AG04449 (cell line): ENCODE data around the gene DIP2B.

Experiments
- CTCF ChIA-PET: fragments of 350-600 bp; formaldehyde crosslinking; extraction: SDS; loops from one replicate; lab custom pipeline; 2021; ENCODE audit warnings: antibody characterized with exemption; lab: Yijun Ruan, JAX
- POLR2A ChIA-PET: fragments of 400-600, 350-600 bp; formaldehyde crosslinking; extraction: SDS; loops from one replicate; lab custom pipeline; 2020; ENCODE audit warnings: antibody characterized with exemption, inconsistent platforms; lab: Yijun Ruan, JAX
- DNase-seq: peaks from one replicate; pipeline ENCODE4 v3.0.0-alpha.2; 2010; ENCODE audit warnings: low read depth, low spot score
- H3K4me3 ChIP-seq: 2 replicates; pipeline ENCODE4 v1.5.1; 2011; ENCODE audit warnings: low read depth, mild to moderate bottlenecking, control low read depth, low read length
- TF ChIP-seq, protein P1 (sequence below): IDR thresholded peaks from one replicate; pipeline ENCODE4 v1.5.1; 2011; ENCODE audit warnings: mild to moderate bottlenecking, moderate library complexity, low read length, control low read depth, inconsistent platforms; ENCODE audit not compliant: insufficient read depth; ENCODE audit errors: missing control alignments

DIP2B gene

DNA sequence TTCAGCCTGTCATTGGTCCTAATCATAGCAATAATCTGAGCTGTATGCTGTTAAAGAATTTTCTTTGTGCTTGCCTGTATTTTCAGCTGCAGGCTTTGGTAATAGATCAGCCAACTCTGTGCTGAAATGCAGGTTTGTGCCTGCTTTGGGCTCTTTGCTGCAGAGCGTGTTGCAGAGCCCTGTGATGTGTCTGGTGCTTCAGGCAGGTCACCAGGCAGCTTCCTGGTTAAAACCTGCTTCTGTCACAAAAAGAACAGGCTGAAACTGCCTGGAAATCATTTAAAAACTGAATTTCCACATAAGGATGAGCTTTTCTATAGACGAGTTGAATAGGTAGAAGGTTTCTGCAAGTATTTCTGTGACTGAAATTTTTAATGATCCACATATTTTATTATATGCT, 3.1 kb downstream of the DIP2B start:
- POLR2A ChIA-PET, result interaction anchor here (0.5 kb wide), 1 partner anchor 138 kb away, joined by 3 read pairs; no protein-coding TSS in a partner anchor
- TF ChIP-seq, protein P1, sequence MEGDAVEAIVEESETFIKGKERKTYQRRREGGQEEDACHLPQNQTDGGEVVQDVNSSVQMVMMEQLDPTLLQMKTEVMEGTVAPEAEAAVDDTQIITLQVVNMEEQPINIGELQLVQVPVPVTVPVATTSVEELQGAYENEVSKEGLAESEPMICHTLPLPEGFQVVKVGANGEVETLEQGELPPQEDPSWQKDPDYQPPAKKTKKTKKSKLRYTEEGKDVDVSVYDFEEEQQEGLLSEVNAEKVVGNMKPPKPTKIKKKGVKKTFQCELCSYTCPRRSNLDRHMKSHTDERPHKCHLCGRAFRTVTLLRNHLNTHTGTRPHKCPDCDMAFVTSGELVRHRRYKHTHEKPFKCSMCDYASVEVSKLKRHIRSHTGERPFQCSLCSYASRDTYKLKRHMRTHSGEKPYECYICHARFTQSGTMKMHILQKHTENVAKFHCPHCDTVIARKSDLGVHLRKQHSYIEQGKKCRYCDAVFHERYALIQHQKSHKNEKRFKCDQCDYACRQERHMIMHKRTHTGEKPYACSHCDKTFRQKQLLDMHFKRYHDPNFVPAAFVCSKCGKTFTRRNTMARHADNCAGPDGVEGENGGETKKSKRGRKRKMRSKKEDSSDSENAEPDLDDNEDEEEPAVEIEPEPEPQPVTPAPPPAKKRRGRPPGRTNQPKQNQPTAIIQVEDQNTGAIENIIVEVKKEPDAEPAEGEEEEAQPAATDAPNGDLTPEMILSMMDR, result no peak
- CTCF ChIA-PET, result interaction anchor here (1.1 to 8.8 kb wide), 6 partner anchors 10 to 188 kb away, joined by 3 to 215 read pairs (median 15); no protein-coding TSS in a partner anchor
- DNase-seq, result no peak
- no peak overlapping the region for H3K4me3 ChIP-seq

DNA sequence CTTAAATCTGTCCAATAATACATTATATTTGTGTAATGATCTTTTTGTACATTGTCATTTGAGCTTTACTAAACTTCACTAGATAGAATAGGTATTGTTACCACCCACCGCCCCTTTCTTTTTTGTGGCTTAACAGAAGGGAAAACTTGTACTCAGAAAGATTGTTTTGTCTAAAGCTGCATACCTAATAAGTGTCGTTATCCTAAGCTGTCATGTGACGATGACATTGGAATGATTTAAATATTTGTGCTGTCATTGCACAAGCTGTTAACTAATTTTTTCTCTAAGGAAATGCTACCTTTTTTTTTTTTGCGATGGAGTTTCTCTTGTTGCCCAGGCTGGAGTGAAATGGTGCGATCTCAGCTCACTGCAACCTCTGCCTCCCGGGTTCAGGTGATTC, 3.6 kb downstream of the DIP2B start:
- H3K4me3 ChIP-seq, result no peak overlapping the region
- TF ChIP-seq, protein P1, result no peak
- ChIA-PET POLR2A (no interaction called here), CTCF (interaction anchor here (1.1 to 8.8 kb wide), 7 partner anchors 10 to 168 kb away, joined by 3 to 215 read pairs (median 5); no protein-coding TSS in a partner anchor)
- DNase-seq, result no peak

DNA sequence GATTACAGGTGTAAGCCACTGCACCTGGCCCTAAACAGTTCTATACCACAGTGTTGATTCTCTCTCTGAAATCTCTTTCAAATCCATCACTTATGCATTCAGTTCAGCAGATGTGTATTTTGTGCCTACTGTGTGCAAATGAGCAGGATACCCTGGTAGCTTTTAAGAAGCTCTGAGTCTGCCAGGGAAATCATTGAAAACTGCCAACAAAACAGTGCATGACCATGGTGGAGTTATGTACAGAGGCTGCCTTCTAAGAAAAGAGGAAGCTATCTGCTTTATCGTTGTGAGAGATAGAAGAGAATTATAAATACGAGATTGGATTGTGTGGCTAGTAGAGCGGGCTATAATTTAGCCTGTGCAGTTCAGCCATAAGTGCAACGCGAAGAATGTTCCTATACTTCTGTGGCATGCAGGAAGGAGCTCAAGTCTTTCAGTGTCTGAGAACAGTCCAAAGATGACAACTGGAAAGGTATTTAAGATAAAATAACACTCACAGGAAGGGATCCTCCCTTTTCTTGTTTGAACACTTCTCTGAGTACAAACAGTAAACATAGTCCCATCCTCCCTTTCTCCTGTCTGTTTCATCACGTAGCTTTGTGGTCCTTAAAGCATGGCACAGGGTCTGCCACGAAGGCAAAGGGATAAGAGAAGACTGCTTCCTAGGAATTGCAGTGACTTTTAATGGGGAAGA, 4.3 kb downstream of the DIP2B start:
- POLR2A ChIA-PET, result no interaction called here
- CTCF ChIA-PET, result interaction anchor here (0.9 to 8.8 kb wide), 9 partner anchors 9 to 226 kb away, joined by 3 to 215 read pairs (median 4); no protein-coding TSS in a partner anchor
- H3K4me3 ChIP-seq, result no peak overlapping the region
- DNase-seq, result no peak
- TF ChIP-seq, protein P1, result no peak

DNA sequence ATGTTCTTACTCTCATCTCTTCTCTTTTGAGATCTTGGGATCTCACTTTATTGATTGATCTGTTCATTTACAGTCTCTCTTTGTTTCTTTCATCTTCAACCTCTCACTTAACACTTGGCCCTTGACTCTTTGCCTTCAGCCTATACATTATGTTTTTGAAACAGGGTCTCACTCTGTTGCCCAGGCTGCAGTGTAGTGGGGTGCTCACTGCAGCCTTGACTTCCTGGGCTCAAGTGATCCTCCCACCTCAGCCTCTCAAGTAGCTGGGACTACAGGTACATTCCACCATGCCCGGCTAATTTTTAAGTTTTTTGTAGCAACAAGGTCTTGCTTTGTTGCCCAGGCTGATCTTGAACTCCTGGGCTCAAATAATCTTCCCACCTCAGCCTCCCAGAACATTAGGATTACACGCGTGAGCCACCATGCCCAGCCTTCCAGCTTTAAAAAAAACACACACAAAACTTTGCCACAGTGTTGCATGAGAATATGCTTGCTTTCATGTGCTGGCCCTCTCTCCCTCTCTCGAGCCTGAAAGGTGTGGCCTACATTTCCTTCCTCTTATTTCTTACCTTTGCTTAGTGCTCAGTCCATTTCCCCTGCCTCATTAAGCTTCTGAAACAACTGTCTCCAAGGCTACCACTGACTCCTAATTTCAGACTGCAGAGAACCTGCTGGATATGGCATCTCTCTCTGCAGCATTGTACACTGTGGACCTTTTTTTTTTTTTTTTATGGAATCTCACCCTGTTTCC, 9.9 kb downstream of the DIP2B start:
- ChIA-PET POLR2A (no interaction called here), CTCF (interaction anchor here (1.6 to 2.2 kb wide), 2 partner anchors 9 to 10 kb away, joined by 10 to 14 read pairs; partner anchors contain the start of gene DIP2B)
- TF ChIP-seq, protein P1, result no peak
- H3K4me3 ChIP-seq, result no peak overlapping the region
- DNase-seq, result no peak

DNA sequence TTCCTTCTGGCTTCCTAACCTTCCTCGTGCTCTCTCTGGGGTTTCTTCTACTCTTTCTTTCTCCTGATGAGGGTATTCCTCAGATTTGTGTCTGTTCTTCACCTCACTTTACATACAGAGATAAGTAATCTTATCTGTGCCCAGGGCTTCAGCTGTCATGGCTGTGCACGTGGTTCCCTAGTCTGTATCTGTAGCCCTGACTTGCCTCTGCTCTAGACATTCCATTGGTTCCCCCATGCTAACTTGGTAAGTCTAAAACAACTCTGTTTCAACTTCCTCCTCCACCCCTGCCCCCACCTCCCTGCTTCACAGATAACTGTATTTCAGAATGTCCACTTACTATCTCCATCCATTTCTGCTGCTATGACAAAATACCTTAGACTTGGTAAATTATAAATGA, 10.8 kb downstream of the DIP2B start:
- CTCF ChIA-PET, result interaction anchor here (2.2 kb wide), 1 partner anchor 10 kb away, joined by 14 read pairs; the partner anchor contains the start of gene DIP2B
- POLR2A ChIA-PET, result no interaction called here
- TF ChIP-seq, protein P1, result no peak
- DNase-seq, result no peak
- H3K4me3 ChIP-seq, result no peak overlapping the region

DNA sequence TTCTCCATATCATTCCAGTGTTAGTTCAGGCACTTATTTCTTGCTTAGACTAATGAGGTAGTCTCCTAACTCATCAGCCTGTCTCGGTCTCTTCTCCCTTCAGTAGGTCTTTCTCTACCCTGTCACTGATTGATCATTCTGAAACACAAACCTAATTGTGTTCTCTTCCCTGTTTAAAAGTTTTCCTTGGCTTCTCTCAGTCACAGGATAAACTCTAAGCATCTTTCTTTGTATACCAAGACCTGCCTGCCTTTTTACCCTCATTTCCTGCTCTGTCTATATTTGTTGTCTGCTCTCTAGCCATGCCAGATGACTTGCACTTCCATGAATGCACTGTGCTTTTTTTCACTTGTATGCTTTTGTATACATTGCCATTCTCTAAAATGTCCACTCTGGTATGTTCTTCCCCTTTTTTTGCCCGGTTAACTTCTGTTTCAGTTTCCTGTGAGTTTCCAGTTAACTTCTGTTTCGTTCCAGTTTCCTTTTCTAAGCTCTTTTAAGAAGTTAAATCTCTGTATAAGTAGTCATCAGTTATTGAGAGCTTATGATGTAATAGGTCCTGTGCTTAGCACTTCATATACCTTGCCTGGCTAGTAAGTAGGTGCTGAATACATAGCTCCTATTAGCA, 12.8 kb downstream of the DIP2B start:
- TF ChIP-seq, protein P1, result no peak
- DNase-seq, result no peak
- ChIA-PET CTCF (interaction anchor here (1.4 to 2.6 kb wide), 4 partner anchors 8 to 121 kb away, joined by 4 to 11 read pairs (median 5); partner anchors contain the start of gene DIP2B), POLR2A (no interaction called here)
- H3K4me3 ChIP-seq, result no peak overlapping the region
